GM08714 (cell line): ENCODE measurements around the gene REC8.

Experiments
- H3K4me3 ChIP-seq: fragments of 200-500 bp; sonication (Bioruptor generic); 2 replicates; pipeline ENCODE4 v1.5.1; 2014; ENCODE audit warnings: mild to moderate bottlenecking, low read length, inconsistent platforms
- ZNF274 ChIP-seq: IDR thresholded peaks from 2 replicates; pipeline ENCODE4 v1.6.1; 2012; ENCODE audit warnings: mild to moderate bottlenecking, low read depth, low read length

The REC8 gene

DNA sequence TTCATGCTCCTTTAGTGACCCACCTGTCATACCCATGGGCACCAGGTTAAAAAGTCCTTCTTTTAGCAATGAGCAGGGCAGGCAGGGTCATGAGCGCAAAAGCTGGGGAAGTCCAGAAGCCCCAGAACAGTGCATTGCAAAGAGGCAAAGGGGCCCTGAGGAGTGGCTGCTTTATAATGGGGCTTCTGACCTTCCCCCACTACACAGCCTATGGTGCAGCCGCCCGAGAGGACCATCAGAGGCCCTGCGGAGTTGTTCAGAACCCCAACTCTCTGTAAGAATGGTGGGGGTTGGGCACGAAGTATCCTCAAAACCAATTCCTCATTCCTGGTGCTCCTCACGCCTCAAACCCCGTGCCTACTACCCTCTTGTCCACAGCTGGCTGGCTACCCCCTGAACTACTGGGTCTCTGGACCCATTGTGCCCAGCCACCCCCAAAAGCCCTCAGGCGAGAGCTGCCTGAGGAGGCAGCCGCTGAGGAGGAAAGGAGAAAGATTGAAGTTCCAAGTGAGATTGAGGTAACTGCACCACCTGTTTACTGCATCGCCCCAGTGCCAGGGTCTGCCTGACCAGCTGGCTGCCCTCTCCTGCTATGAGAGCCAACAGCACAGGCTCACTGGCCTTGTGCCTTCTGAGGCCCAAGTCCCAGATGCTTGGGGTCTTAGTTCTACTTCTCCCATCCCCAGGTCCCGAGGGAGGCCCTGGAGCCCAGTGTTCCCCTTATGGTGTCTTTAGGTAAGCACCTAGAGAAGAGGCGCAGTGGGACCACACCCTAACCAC, 6.7 kb downstream of the REC8 start:
- no peak overlapping the region for H3K4me3 ChIP-seq
- no peak for TF ChIP-seq ZNF274

DNA sequence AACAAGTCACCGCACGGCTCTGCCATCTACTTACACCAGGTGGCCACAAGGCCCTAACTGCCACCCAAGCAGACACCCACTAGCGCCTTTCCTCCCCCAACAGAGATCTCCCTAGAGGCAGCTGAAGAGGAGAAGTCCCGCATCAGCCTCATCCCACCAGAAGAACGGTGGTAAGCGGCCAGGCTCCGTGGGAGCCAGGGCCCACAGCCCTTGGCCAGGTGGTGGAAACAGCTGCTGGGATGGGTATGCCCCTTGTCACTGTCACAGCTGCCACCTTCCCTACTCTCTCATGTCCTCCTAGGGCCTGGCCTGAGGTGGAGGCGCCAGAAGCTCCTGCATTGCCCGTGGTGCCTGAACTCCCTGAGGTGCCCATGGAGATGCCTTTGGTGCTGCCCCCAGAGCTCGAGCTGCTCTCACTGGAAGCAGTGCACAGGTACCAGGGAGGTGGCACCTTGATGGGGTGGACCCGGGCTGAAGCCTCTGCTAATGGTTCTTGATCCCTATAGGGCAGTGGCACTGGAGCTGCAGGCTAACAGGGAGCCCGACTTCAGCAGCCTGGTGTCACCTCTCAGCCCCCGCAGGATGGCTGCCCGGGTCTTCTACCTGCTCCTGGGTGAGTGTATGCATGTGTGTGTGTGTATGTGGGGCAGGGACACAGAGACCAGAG, 7.5 kb downstream of the REC8 start:
- no peak overlapping the region for H3K4me3 ChIP-seq
- no peak for TF ChIP-seq ZNF274

DNA sequence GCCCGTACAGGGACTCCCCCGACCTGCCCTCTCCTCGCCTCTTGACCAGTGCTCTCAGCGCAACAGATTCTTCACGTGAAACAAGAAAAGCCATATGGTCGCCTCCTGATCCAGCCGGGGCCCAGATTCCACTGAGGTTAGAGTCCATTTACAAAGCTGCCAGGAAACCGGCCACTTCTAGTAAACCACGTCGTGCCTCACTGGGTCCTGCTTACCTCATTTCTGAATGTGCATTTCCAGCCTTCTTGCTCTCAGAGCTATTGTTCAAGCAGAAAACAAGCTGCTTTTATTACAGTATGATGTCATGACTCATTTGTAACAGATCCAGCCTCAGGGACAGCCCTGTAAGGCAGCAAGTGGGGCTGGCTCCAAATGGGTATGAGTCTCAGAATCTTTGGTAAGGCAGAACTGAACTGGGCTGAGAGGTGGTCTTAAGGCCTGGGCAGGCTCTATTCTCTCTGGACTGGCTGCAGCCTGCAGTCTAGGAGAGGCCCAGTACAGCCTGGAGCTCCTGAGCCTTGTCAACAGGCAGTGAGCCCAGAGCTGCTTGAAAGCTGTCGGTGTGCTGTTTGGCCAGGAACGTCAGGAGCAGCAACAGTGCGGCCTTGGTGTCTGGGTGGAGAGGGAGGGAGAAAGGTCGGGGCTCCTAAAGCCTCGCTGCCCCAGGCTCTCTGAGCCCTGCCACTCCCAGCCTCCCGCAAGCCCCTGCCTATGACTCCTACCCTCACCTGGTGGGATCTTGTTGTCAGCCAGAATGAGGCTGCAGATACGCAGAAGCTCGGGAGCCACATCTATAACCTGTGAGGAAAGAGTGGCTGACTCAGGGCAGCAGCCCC, 8.3 kb downstream of the REC8 start:
- no peak for TF ChIP-seq ZNF274
- no peak overlapping the region for H3K4me3 ChIP-seq

DNA sequence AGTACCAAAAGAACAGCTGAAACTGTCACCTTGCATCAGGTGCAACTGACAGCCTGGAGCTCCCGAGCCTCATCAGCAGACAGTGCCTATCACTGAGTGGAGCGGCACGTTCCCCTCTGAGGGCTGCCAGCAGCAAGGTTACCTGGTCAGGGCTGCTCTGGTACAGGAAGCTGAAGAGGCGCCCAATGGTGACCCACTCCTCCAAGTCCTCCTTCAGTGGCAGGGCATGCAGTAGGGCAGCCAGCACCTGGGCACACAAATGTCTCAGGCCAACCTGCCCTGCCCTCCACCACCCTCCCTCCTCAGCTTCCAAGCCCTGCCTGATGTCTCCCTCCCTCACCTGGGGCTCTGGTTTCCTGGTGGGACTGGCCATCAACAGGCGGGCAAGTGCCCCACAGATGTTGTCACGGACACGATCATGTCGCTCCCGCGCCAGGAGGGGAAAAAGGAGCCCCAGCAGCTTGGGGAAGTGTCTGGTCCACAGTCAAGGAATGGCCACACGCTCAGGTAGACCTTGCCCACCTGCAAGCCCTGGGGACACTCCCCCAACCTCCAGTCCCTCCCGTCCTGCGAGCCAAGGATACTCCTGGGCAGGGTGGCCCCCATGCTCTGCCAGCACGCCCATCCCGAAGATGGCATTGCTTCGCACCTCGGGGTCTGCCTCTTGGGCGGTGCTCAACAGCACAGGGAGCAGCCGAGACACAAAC, 9.6 kb downstream of the REC8 start:
- H3K4me3 ChIP-seq, result no peak overlapping the region
- TF ChIP-seq ZNF274, result no peak

DNA sequence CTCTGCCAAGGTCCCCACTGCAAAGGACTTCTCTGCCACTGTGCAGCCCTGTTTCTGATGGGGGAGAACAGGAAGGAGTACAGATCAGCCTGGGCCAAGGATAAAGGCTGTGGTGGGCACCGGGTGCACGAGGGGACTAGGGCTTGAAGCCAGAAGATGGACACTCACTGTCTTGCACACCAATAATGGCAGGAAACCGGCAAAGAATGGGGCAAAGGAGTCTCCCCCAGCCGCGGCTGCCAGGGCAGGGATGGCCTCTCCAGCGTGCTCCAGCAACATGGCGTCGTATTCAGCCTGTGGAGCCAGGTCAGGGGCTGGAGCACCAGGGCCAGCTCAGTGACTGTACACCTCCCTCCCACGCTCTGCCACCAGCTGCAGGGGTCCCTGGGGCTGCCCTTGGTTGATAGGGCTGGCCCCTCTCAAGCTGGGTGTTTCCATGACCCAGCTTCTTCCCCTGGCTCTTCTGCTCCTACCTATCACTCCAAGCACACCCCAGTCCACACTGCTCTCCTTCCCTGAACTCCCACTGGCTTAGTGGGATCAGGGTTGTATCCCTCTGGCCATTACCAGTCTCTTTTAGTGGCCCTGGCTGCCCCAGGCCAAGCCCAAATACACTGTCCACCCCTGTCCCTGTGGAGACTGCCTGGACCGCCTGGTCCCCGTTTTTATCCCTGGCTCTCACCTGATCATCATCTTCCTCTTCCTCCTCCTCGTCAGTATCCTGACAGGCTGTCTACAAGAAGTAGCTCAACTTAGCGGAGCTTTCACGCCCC, 10.4 kb downstream of the REC8 start:
- no peak overlapping the region for H3K4me3 ChIP-seq
- TF ChIP-seq ZNF274, result no peak

DNA sequence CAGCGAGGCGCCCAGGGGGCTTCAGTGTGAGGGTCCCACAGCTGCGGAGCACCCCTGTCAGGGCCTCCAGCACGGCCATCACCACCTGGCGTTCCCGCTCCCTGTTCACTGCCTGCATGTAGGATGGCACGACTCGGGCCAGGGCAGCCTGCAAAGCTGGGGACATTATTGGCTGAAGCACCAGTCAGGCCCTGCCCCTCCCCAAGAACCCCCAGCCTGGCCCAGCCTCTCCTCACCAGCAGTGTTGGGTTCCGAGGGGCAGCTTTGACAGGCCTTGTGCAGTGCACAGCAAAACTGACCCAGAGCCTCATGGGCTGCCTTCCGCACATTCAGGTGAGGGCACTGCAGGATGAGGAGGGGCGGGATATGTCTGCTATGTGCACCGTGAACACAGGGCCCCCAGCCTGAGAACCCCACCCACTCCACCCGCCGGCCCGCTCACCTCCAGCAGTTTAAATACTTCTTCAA, 11.2 kb downstream of the REC8 start:
- no peak for TF ChIP-seq ZNF274

DNA sequence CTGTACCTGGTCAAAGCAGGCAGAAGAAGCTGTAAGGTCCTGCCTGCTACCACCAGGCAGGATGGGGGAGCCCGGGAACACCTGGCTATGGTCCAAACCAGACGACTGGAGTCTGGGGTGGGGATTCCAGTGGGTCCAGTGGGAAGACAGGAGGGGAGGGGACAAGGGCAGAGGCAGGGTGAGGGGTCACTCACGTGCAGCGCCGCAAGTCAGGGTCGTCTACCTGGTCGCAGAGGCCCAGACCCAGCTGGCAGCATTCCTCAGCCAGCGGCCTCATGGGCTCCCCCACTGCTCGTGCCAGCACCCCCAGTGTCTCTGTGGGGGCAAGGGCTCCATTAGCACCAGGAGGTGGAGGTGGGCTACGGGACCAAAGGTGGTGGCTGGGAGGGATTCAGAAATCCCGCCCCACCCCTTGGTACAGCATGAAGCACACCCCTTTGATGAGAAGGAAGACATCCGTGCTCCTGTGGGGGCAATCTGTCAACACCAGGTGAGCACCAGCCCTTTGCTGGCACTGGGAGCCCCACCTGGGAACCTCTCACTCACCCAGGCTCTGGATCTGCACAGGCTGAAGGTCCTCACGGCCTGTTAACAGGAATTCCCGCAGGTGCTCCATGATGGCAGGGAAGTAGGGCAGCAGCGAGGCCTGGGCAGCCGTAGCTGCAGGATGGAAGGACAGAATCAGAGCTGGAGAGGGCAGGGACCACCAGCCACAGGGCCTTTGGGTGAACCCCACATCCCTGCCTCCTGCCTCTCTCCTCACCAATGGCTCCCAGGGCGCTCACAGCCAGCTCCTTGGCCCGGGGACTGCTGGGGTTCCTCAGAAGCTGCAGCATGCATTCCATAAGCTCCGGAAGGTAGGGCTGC, 12.5 kb downstream of the REC8 start:
- TF ChIP-seq ZNF274, result no peak
- H3K4me3 ChIP-seq, result no peak overlapping the region

More for the DNA sequence above, 11.2 kb downstream of the REC8 start:
- no peak overlapping the region for H3K4me3 ChIP-seq

DNA sequence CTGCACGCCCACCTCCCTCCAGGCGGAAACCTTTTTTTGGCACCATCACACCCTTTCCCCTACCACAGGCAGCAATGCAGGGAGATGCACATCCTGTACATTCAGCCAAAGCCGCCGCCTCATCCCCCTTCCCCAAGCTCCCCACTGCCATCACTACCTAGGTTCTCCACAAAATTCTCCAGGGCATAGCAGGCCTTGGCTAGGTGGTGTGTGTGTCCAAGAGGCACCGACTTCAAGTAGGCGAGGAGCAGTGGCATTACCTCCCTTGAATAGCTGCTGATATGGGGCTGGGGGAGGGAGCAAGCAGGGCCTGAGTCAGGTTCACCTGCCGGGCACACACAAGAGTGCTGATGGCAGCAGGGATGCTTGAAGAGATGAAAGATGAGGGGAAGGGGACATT, 13.1 kb downstream of the REC8 start:
- TF ChIP-seq ZNF274, result no peak

DNA sequence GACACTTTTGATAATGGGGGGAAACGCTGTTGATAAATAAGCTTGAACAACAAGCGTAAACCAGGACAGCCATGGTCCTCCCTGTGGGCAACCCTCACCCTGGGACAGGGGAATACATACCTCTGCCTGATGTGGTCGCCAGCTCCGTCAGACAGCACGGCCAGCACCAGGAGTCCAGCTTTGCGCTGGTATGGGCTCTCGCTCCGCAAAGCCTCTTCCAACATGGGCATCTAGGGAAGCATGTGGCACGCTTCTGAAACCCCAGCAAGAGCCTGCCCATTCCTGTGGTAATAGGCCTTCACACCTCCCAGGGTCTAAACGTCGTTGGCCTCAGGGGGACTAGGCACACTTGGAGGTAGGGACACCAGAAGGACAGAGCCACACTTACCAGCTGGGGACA, 13.9 kb downstream of the REC8 start:
- no peak overlapping the region for H3K4me3 ChIP-seq
- TF ChIP-seq ZNF274, result no peak

More for the DNA sequence above, 13.1 kb downstream of the REC8 start:
- no peak overlapping the region for H3K4me3 ChIP-seq

DNA sequence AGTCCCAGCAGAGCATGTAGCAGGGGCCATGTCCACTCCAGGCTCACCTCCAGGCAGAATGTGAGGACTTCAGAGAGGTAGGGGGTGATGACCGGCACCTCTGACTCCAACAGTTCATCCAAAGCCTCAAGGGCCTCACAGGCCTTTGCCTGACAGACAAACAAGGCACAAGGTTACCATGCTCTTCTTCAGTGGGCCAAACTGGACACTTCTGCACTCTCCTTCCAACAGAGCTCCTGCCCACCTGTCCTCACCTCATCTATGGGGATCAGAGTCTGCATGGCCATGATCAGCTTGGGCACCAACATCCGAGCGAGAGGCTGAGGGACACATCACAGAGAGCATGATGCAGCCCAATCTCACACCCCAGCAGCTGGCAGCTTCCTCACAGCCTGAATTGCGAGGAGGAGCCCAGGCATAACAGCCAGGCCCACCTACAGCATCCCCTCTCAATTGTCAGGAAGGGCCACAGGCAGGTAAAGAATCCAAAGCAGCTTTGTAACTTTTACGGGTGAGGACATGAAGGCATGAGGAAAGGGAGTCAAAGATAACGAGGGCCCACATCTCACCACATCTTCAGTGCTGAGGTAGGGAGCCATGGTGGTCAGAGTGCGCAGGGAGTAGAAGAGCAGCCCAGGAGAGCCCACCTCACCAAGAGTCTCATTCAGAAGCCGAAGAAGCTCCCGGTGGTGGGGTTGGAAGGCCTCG, 15.1 kb downstream of the REC8 start:
- TF ChIP-seq ZNF274, result no peak
- no peak overlapping the region; the same call in 1 of the 2 replicates for H3K4me3 ChIP-seq

DNA sequence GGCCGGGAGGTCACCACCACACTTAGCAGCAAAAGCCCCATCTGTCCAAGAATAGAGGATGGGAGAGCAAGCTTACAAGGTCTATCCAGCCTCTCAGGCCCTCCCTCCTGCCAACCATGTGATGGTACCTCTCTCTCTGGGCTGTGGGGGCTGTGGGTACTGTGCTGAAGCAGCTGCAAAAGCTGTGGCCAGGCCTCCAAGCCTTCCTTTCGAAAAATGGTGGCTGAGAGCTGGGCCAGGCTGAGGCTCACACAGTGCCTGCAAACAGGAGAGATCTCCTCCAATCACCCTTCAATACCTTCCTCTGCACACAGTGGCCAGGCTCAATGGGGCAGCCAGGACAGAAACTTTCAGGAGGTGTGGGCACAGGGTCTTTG, 15.6 kb downstream of the REC8 start:
- peak overlapping the region; percentile 72 for H3K4me3 ChIP-seq
- TF ChIP-seq ZNF274, result no peak
